Daoy (cell line): ENCODE results near the gene TENT5A. TPM values are rescaled to one million over a fixed set of nuclear protein-coding genes. Genes with fewer than 3 reads are reported as not detected.
"Not testable (repeated sequence)": the region's sequence is repeated elsewhere in the genome, so short reads cannot be mapped to it uniquely, and the experiment has no call there.

Experiments used
- DNase-seq: peaks from one replicate; pipeline ENCODE4 v3.0.0-alpha.2; 2015; ENCODE audit warnings: low read depth
- total RNA-seq: library from RNA; depleted of rRNA; stranded (reverse); fragments of >200 nt; shearing (Covaris generic); gene quantifications from 2 replicates; pipeline ENCODE4 v1.2.3, GENCODE V29; 2014; rRNA removed

TENT5A gene
- 11.5 and 13.0 TPM in 2 replicates for total RNA-seq

GRCh38 chr6:81752084-81752920 lies at the start of gene TENT5A:
Gene TENT5A, minus strand, starts transcription at chr6:81752681. Its CDS starts 540 bp downstream, at chr6:81752141.
- DNase-seq: peak; percentile 97

GRCh38 chr6:81801489-81801888 lies 49.0 kb upstream of the TENT5A start:
- DNase-seq: no peak

GRCh38 chr6:81800666-81801065 lies 48.2 kb upstream of the TENT5A start:
- DNase-seq: no peak

GRCh38 chr6:81799323-81799722 lies 46.8 kb upstream of the TENT5A start:
- no peak for DNase-seq

GRCh38 chr6:81797591-81797990 lies 45.1 kb upstream of the TENT5A start:
- DNase-seq: no peak

GRCh38 chr6:81795890-81796289 lies 43.4 kb upstream of the TENT5A start:
- no peak for DNase-seq

- DNase-seq: peak; percentile 35
These were observed 41.5 kb upstream of the TENT5A start for GRCh38 chr6:81793821-81794475.

GRCh38 chr6:81792826-81793225 lies 40.3 kb upstream of the TENT5A start:
- DNase-seq: peak; percentile 60

- DNase-seq: no peak
These were observed 39.3 kb upstream of the TENT5A start for GRCh38 chr6:81791756-81792155.

- DNase-seq: no peak
These were observed 37.6 kb upstream of the TENT5A start for GRCh38 chr6:81790034-81790433.

GRCh38 chr6:81789291-81789690 lies 36.8 kb upstream of the TENT5A start:
- no peak for DNase-seq

- no peak for DNase-seq
These were observed 36.3 kb upstream of the TENT5A start for GRCh38 chr6:81788748-81789147.

- no peak for DNase-seq
These were observed 35.0 kb upstream of the TENT5A start for GRCh38 chr6:81787313-81788068.

GRCh38 chr6:81786150-81786549 lies 33.7 kb upstream of the TENT5A start:
- DNase-seq: no peak

GRCh38 chr6:81785377-81785776 lies 32.9 kb upstream of the TENT5A start:
- DNase-seq: no peak

GRCh38 chr6:81783893-81784292 lies 31.4 kb upstream of the TENT5A start:
- no peak for DNase-seq

GRCh38 chr6:81781624-81782023 lies 29.1 kb upstream of the TENT5A start:
- DNase-seq: no peak

- DNase-seq: no peak
These were observed 25.2 kb upstream of the TENT5A start for GRCh38 chr6:81777586-81778268.

GRCh38 chr6:81776219-81776618 lies 23.7 kb upstream of the TENT5A start:
- DNase-seq: not testable (repeated sequence)

- no peak for DNase-seq
These were observed 22.1 kb upstream of the TENT5A start for GRCh38 chr6:81774542-81774941.

- no peak for DNase-seq
These were observed 21.4 kb upstream of the TENT5A start for GRCh38 chr6:81773887-81774286.

- DNase-seq: peak; percentile 63
These were observed 20.3 kb upstream of the TENT5A start for GRCh38 chr6:81772741-81773140.
